ENCODE measurements around the gene BANP.
"Not testable (repeated sequence)": the region's sequence is repeated elsewhere in the genome, so short reads cannot be mapped to it uniquely, and the experiment has no call there.

The BANP gene

GRCh38 chr16:88035292-88035691 lies 84.1 kb downstream of the BANP start:
- DNase-seq: peak; percentile 8

GRCh38 chr16:88035884-88036639 lies 84.8 kb downstream of the BANP start:
- not testable (repeated sequence) for DNase-seq

- DNase-seq: not testable (repeated sequence)
Observed at GRCh38 chr16:88036640-88036996, 85.4 kb downstream of the BANP start.

- not testable (repeated sequence) for DNase-seq
Observed at GRCh38 chr16:88037359-88037758, 86.1 kb downstream of the BANP start.

GRCh38 chr16:88037876-88038525 lies 86.8 kb downstream of the BANP start:
- not testable (repeated sequence) for DNase-seq

- not testable (repeated sequence) for DNase-seq
Observed at GRCh38 chr16:88038526-88038908, 87.3 kb downstream of the BANP start.

GRCh38 chr16:88039591-88039990 lies 88.4 kb downstream of the BANP start:
- DNase-seq: no peak

GRCh38 chr16:88040196-88040876 lies 89.1 kb downstream of the BANP start:
- DNase-seq: not testable (repeated sequence)

- not testable (repeated sequence) for DNase-seq
Observed at GRCh38 chr16:88040877-88041244, 89.6 kb downstream of the BANP start.

- DNase-seq: not testable (repeated sequence)
Observed at GRCh38 chr16:88041506-88041905, 90.3 kb downstream of the BANP start.

GRCh38 chr16:88041986-88042562 lies 90.8 kb downstream of the BANP start:
- DNase-seq: not testable (repeated sequence)

GRCh38 chr16:88043208-88043910 lies 92.1 kb downstream of the BANP start:
- DNase-seq: not testable (repeated sequence)

- not testable (repeated sequence) for DNase-seq
Observed at GRCh38 chr16:88044121-88044581, 92.9 kb downstream of the BANP start.

GRCh38 chr16:88045361-88045760 lies 94.1 kb downstream of the BANP start:
- not testable (repeated sequence) for DNase-seq

GRCh38 chr16:88045820-88046303 lies 94.6 kb downstream of the BANP start:
- no peak for DNase-seq

- no peak for DNase-seq
Observed at GRCh38 chr16:88047462-88047861, 96.2 kb downstream of the BANP start.

GRCh38 chr16:88048985-88049384 lies 97.8 kb downstream of the BANP start:
- DNase-seq: no peak

- DNase-seq: no peak
Observed at GRCh38 chr16:88049561-88050545, 98.6 kb downstream of the BANP start.

- DNase-seq: no peak
Observed at GRCh38 chr16:88050952-88051660, 99.9 kb downstream of the BANP start.

- DNase-seq: no peak
Observed at GRCh38 chr16:88052661-88053060, 101.4 kb downstream of the BANP start.

GRCh38 chr16:88053479-88053878 lies 102.2 kb downstream of the BANP start:
- DNase-seq: not testable (repeated sequence)
